ENCODE measurements around the gene PTCD1.
"Not testable (repeated sequence)": the region's sequence is repeated elsewhere in the genome, so short reads cannot be mapped to it uniquely, and the experiment has no call there.

Gene PTCD1

GRCh38 chr7:99448855-99449254 is 10.3 kb upstream of the PTCD1 start:
- ATAC-seq = no peak
- DNase-seq = no peak

GRCh38 chr7:99447943-99448342 is 9.3 kb upstream of the PTCD1 start:
- ATAC-seq = no peak
- DNase-seq = no peak

GRCh38 chr7:99446096-99446495 is 7.5 kb upstream of the PTCD1 start:
- DNase-seq = no peak
- no peak for ATAC-seq

GRCh38 chr7:99440195-99440594 is 1.6 kb upstream of the PTCD1 start:
- ATAC-seq = no peak
- no peak for DNase-seq

- ATAC-seq (peak; percentile 1), DNase-seq (no peak)
These were observed 539 bp downstream of the PTCD1 start for GRCh38 chr7:99437946-99438572.

GRCh38 chr7:99433158-99433557 is 5.4 kb downstream of the PTCD1 start:
- DNase-seq = no peak

GRCh38 chr7:99431756-99432540 is 6.7 kb downstream of the PTCD1 start:
- ATAC-seq, DNase-seq: not testable (repeated sequence)

More at GRCh38 chr7:99433158-99433557, 5.4 kb downstream of the PTCD1 start:
- ATAC-seq = no peak

- ATAC-seq = no peak
- DNase-seq = no peak
These were observed 8.8 kb downstream of the PTCD1 start for GRCh38 chr7:99429756-99430155.

GRCh38 chr7:99428972-99429566 is 9.5 kb downstream of the PTCD1 start:
- DNase-seq (no peak), ATAC-seq (no peak)

GRCh38 chr7:99424932-99425730 is 13.5 kb downstream of the PTCD1 start:
- DNase-seq (no peak), ATAC-seq (peak; percentile 10)

GRCh38 chr7:99422625-99423024 is 16.0 kb downstream of the PTCD1 start:
- no peak for DNase-seq
- no peak for ATAC-seq

- no peak for DNase-seq
These were observed 16.4 kb downstream of the PTCD1 start for GRCh38 chr7:99422186-99422585.

GRCh38 chr7:99420986-99421385 is 17.6 kb downstream of the PTCD1 start:
- no peak for ATAC-seq
- DNase-seq = no peak

More at GRCh38 chr7:99422186-99422585, 16.4 kb downstream of the PTCD1 start:
- no peak for ATAC-seq

GRCh38 chr7:99420213-99420612 is 18.4 kb downstream of the PTCD1 start:
- no peak for DNase-seq
- ATAC-seq = no peak

- ATAC-seq = no peak
- DNase-seq = no peak
These were observed 19.1 kb downstream of the PTCD1 start for GRCh38 chr7:99419323-99420021.

GRCh38 chr7:99418260-99418659 is 20.3 kb downstream of the PTCD1 start:
- no peak for DNase-seq
- ATAC-seq = no peak

- not testable (repeated sequence) for ATAC-seq
- DNase-seq = peak; percentile 42
These were observed 23.0 kb downstream of the PTCD1 start for GRCh38 chr7:99415513-99416127.

GRCh38 chr7:99410635-99411034 is 28.0 kb downstream of the PTCD1 start:
- ATAC-seq (no peak), DNase-seq (no peak)

- DNase-seq (no peak), ATAC-seq (no peak)
These were observed 28.8 kb downstream of the PTCD1 start for GRCh38 chr7:99409806-99410205.

GRCh38 chr7:99409192-99409572 is 29.4 kb downstream of the PTCD1 start:
- ATAC-seq (no peak), DNase-seq (no peak)
